GM21367 (cell line): ENCODE results near the gene THAP3.

Experiments
- ATAC-seq: cut with Tn5 transposase; IDR thresholded peaks from one replicate; pipeline ENCODE4 v1.9.1; 2021; ENCODE audit not compliant: unreplicated experiment

THAP3 gene

GRCh38 chr1:6624710-6625583 lies at the start of gene THAP3:
Gene THAP3 (plus strand): TSS chr1:6624868. CDS start chr1:6625219, 351 bp downstream.
- peak; percentile 75 for ATAC-seq

- ATAC-seq, result no peak
Measured at GRCh38 chr1:6577831-6578525, 46.7 kb upstream of the THAP3 start.

- ATAC-seq, result no peak
Measured at GRCh38 chr1:6578624-6579373, 45.9 kb upstream of the THAP3 start.

- peak; percentile 95 for ATAC-seq
Measured at GRCh38 chr1:6579374-6580118, 45.1 kb upstream of the THAP3 start, which contains the start of gene ZBTB48. Gene ZBTB48 (plus strand): TSS chr1:6579994. CDS start chr1:6580610, 616 bp downstream.

GRCh38 chr1:6580119-6580592 lies 44.5 kb upstream of the THAP3 start:
- no peak for ATAC-seq

GRCh38 chr1:6580593-6581409 lies 43.9 kb upstream of the THAP3 start:
- ATAC-seq, result no peak

- no peak for ATAC-seq
Measured at GRCh38 chr1:6581561-6582305, 42.9 kb upstream of the THAP3 start.

GRCh38 chr1:6582370-6582769 lies 42.3 kb upstream of the THAP3 start:
- no peak for ATAC-seq

GRCh38 chr1:6584126-6585080 lies 40.3 kb upstream of the THAP3 start:
- ATAC-seq, result no peak

GRCh38 chr1:6585081-6585722 lies 39.5 kb upstream of the THAP3 start:
- no peak for ATAC-seq

- ATAC-seq, result no peak
Measured at GRCh38 chr1:6585841-6586240, 38.8 kb upstream of the THAP3 start.

- no peak for ATAC-seq
Measured at GRCh38 chr1:6586404-6586816, 38.3 kb upstream of the THAP3 start.

- ATAC-seq, result no peak
Measured at GRCh38 chr1:6587261-6588005, 37.2 kb upstream of the THAP3 start.

GRCh38 chr1:6588128-6588892 lies 36.4 kb upstream of the THAP3 start:
- no peak for ATAC-seq

- ATAC-seq, result no peak
Measured at GRCh38 chr1:6588893-6589520, 35.7 kb upstream of the THAP3 start.
